Right renal cortex interstitium (tissue), 3 donors: ENCODE results near the gene BRIP1. TPM values are rescaled to one million over a fixed set of nuclear protein-coding genes. Genes with fewer than 3 reads are reported as not detected.
"Not testable (repeated sequence)": the region's sequence is repeated elsewhere in the genome, so short reads cannot be mapped to it uniquely, and the experiment has no call there.

Source experiments
- DNase-seq, 3 donors: peaks; one replicate each; pipeline ENCODE4 v3.0.0-alpha.2; 2013; ENCODE audit warnings: low read depth in 3 of 3, low spot score in 2 of 3
- polyA plus RNA-seq, 3 donors: library from polyadenylated mRNA; unstranded; fragments of 120-200 nt; gene quantifications; one replicate each; pipeline ENCODE4 v1.2.1, GENCODE V29; 2013; ENCODE audit not compliant: insufficient read length in 3 of 3

The BRIP1 gene
- 10 to 100 TPM in 2 of 3 donors, 1 to 10 TPM in 1; 9.4 to 10.4 (median 10.3) TPM for polyA plus RNA-seq

DNA sequence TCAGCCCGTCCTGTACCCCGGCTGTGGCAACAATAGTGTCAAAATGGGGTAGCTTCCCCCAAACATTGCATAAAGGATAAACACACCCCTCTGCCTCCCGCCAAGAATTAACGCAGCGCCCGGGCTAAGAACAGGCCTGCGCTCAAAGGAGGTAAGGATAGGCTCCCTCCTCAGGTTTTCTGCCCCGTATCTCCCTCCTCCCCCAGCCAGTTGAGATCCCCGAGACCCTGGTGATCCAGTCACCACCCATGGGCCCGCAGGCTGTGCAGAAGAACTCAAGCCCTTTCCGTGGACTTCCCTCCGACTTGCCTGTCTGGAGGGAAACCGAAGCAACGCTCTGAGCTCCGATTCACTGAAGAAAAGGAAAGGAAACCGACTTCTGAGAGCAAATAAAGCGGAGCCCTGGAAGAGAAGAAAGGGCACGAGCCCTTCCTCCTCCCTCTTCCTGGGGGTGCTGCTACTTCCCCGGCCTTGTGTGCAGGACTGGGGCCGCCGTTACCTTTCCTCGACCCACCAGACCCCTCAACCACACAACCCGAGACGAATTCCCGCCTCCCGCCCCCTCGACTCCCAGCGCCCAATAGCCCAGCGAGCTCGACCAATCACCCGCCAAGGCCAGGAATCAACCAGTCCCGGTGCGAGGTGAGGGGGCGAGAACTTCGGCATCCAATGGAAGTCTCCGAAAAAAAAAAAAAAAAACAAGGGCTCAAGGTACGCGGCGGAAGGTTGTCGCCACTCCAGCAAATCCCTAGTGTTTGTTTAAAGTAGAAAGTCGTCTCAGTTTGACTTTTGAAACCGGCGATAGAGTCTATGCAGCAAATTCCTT, at the start of gene BRIP1:
Gene BRIP1, minus strand, starts transcription at position 554 of the 826 bp plus-strand sequence. CDS start 1,989 bp downstream, outside the sequence.
- peak; percentile 83 to 91 (median 87) for DNase-seq

DNA sequence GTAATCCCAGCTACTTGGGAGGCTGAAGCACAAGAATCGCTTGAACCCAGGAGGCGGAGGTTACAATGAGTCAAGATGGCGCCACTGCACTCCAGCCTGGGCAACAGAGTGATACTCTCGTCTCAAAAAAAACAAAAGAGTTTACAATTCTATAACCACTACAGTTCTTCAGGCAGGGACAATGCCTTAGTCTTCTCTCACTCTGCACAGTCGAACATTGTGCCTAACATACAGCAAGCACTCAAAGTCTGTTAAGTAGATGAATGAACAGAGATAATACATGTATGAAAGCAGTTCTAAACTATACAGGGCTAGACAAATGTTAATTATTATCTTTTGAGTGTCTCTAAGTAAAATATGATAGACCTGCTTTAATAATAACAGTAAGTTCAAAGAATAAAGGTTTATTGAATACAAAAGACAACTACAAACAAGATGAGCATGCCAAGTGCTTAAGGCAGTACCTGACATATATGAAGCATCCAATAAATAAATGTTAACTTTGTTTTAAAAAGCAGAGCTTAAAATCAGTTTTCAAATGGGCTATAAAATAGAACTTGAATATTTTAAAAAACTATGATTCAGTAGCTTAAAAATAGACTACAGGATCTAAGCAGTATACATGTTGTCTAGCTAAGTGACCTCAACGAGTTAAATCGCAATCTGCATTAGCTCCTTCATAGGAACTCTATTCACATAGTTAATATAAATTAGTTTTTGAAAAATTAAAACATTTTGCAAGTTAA, 45.1 kb upstream of the BRIP1 start:
- DNase-seq: no peak

DNA sequence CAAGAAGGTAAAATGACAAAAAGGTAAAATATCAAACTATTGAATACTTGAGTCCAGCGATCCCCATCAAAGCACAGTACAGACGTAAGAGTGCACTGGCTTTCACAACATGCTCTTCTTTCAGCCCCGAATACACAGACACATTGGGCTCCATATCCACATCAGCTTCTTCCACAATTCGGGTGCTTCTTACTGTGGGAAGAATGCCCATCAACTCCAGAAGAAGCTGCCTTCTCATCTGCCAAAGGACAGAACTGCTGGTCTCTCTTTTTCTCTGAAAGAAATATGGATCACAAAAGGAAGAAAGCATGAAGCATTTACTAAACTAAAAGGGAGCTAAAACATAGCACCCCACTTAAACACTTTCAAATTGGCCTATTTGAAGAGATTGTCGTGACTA, 44.0 kb upstream of the BRIP1 start:
- no peak for DNase-seq

DNA sequence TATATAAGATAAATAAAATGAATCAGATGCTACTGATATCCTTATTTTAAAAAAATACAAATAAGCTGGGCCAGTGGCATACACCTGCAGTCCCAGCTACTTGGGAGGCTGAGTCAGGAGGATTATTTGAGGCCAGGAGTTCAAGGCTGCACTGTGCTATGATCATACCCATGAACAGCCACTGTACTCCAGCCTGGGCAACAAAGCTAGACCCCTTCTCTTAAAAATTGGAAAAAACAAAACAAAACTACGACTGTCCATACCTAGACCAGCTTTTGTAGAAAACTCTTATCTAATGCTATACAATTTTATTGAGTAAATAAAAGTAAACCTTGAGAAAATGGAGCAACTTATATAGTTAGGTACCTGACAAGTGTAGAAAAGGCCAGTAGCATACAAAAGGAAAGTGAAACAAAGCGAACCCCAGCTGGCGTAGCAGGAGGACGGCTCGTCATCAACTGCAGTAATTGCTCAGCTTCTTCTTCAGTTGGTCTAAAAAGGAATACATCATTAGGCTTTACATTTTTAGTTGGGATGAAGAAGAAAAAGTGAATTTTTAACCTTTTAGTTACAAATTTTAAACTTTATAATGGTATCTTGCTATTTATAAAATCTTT, 40.9 kb upstream of the BRIP1 start:
- DNase-seq: no peak

DNA sequence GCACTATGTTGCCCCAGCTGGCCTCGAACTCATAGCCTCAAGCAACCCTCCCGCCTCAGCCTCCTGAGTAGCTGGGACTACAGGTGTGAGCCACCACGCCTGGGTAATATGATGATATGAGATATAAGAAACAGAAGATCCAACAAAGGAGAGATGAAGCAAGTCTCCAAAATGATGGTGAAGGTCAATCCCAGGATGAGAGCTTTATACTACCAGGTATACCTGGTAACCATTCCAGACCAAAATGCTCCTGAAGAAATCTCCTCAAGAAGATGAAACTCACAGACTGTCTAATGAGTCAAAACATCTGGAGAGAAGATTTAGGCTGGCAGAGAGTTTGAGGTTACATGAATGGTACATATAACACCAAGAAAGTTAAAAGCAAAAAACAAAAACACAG, 39.9 kb upstream of the BRIP1 start:
- no peak for DNase-seq

DNA sequence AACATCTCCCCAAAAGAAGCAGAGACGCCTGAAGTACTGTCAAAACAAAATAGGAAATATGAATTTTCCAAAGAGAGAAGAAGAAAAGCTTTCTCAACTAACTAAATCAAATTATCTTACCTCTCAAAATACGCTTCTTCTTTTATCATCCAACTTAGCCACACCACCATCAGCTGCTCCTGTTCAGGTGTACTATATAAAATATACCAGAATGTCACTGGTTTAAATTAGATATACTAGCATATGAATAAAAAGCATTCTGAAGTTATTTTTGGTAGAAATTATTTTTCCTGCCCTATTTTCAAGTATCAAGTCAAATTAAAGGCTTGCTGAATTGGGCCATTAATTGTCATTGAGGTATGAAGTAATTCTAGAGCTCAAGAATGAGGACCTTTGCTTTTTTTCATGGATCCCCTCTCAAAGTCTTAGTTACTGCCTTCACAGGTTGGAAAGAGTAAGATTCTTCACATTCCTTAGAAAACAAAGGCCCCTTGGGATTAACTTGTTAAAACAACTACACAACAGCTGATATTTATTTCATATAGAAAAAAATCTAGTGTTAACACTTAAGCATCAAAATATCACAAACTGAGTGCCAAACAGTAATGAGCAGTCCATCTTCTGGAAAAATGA, 34.3 kb upstream of the BRIP1 start:
- DNase-seq: no peak

DNA sequence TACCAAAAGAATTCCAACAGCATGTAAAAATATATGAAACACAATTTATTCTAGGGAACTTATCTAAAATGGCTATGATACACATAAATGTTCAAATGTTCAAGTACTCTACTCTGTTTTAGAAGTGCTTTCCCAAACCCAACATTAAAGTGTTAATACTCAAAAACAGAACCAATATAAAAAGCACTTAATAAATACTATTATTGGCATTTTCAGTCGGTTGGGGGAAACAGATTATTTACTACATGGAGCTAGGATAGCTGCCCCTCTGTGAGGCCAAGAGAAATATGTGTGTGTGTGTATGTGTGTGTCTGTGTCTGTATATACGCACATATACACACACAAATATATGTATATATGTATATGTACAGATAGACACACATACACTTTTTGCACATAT, 32.1 kb upstream of the BRIP1 start:
- no peak for DNase-seq

DNA sequence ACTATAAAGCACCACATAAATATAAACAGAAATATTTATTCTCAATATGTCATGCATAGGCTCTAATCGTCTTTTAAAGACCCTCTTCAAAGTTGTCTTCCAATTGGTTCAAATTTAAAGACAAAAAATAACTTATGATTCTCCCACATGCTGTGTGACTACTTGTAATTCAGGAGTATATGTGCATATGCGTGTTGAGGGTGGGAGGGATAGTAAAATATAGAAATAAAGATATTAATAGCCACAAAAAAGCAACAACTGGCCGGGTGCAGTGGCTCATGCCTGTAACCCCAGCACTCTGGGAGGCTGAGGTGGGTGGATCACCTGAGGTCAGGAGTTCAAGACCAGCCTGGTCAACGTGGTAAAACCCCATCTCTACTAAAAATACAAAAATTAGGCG, 31.0 kb upstream of the BRIP1 start:
- not testable (repeated sequence) for DNase-seq

DNA sequence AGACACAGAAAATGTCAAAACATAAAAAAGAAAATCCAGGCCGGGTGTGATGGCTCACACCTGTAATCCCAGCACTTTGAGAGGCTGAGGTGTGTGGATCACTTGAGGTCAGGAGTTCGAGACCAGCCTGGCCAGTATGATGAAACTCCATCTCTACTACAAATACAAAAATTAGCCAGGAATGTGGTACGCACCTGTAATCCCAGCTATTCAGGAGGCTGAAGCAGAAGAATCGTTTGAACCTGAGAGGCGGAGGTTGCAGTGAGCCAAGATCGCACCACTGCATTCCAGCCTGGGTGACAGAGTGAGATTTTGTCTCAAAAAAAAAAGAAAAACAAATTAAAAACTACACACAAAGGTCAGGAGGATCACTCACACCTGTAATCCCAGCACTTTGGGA, 24.4 kb upstream of the BRIP1 start:
- not testable (repeated sequence) for DNase-seq

DNA sequence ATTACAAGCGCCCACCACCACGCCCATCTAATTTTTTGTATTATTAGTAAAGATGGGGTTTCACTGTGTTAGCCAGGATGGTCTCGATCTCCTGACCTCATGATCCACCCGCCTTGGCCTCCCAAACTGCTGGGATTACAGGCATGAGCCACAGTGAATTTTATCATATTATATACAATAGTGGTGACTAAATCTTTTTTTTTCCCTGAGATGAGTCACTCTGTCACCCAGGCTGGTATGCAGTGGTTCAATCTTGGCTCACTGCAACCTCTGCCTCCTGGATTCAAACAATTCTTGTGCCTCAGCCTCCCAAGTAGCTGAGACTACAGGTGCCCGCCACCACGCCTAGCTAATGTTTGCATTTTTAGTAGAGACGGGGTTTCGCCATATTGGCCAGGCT, 22.5 kb upstream of the BRIP1 start:
- not testable (repeated sequence) for DNase-seq

DNA sequence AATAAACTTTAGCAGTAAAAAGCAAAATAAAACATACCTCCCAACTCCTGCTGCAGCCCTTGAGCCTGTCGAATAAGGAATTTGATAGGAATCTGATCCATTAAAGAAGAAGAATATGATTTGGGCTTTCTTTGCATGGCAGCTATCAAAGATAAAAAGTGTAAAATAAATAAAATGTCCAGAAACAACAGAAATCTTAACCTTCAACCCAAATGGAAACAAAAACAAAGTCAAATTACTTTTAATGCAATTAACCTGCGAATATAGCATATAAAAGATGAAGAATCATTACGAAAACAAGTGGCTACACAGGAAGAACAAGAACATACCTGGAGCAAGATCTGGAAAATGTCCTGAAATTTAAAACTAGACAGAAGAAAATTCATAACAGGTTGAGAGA, 21.5 kb upstream of the BRIP1 start:
- no peak for DNase-seq

DNA sequence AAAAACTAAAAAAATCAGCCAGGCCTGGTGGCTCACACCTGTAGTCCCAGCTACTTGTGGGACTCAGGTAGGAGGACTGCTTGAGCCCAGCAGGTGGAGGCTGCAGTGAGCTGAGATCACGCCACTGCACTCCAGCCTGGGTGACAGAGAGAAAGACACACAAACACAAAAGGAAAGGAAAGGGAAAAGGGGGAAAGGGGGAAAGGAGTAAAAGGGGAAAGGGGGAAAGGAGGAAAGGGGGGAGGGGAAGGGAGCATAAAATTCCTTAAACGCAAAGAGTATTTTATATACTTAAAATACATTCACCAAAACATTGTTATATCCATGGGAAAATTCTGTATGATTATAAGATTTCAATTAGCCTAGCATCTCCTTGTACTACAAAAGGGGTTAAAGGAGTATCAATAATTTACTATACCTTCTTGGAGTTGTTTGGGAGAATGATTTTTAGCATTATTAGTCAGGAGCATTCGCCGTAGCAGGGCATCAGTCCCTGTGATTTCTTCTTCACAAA, 17.3 kb upstream of the BRIP1 start:
- no peak for DNase-seq

DNA sequence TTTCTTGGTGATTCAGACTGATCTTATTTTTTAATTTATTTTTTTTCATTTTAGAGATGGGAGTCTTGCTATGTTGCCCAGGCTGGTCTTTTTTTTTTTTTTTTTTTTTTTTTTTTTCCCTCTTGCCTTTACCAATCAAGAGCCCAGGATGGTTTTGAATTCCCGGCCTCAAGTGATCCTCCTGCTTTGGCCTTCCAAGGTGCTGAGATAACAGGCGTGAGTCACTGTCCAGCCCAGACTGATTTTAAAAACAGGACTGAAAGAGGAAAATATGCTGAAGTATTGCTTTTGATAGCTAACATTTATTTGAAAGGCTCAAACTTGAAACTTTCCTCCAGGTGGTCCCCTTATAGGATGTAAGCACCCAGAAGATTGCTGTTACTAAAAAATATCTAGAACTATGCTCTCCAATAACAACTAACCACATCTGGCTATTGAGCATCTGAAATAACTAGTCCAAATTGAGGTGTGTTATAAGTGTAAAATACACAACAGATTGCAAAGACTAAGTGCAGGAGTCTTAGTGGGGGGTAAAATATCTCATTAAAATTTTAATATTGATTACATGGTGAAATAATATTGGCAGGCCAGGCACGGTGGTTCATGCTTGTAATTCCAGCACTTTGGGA, 15.8 kb upstream of the BRIP1 start:
- no peak for DNase-seq

DNA sequence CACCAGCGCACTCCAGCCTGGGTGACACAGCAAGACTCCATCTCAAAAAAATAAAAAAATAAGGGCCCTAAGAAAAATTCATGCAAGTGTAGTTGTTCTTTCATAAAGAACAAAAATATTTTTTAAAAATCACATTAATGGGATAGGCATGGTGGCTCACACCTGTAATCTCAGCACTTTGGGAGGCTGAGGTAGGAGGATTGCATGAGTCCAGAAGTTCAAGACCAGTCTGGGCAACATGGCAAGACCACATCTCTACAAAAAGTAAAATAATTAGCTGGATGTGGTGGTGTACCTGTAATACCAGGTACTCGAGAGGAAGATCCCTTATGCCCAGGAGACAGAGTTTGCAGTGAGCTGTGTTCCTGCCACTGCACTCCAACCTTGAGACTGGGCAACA, 15.2 kb upstream of the BRIP1 start:
- no peak for DNase-seq

DNA sequence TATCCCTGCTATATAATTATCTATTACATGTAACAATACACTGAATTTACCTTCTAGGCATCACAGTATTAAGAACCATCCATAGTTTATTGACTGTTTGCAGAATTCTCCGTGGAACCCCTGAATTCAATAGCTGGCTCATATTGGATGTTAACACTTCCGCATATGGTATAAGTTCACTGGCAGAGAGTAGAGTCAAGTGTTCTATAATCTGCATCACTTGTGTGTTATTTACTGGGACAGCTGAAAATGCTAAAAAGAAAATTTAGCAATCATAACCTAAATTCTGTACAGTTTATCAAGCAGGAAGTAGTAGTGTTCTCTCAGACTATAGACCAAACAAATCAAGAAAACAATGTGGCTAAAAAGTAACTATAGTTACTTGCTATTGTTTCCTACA, 14.5 kb upstream of the BRIP1 start:
- DNase-seq: no peak

DNA sequence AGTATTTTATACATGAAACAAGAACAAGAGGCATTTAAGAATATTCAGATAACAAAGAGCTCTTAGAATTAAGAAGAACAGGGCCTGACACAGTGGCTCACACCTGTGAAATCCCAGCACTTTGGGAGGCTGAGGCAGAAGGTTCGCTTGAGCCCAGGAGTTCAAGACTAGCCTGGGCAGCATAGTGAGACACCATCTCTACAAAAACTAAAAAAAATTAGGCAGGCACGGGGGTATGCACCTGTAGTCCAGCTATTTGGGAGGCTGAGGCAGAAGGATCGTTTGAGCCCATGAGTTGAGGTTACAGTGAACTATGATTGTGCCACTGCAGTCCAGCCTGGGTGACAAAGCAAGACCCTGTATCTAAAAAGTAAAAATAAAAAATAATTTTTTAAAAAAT, 12.5 kb upstream of the BRIP1 start:
- no peak for DNase-seq

DNA sequence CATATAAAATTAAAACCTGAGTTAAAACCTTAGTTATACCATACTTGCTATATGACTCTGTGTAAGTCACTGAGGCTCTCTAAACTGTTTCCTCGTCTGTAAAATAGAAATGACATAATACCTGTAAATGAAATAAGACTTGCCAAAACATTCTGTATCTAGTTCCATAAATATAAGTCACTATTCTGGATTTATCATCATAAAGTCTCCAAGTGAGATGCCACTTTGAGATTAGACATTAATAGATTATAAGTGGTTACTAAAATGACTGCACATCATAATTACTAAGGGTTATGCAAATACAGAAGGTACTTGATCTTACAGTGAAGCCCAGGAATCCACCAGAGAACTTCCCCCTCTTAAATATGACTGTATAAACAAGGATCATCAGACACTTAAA, 12.0 kb upstream of the BRIP1 start:
- no peak for DNase-seq

DNA sequence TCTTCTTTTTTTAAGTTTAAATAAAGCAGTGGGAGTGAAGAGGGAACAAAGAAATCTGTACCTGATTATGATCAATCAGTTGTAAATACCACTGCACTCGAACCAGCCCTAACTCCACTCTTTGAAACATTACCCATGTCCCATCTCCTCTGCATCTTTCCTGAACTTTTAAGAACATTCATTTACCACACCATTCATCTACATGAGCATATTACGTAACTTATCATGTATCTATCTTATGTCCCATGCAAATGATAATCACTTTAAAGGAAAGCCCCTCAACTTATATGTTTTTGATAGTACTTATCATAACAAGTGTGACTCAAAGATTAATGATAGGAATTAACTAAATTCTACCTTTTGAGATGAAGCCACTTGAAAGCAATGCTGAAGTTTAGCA, 10.7 kb upstream of the BRIP1 start:
- no peak for DNase-seq

DNA sequence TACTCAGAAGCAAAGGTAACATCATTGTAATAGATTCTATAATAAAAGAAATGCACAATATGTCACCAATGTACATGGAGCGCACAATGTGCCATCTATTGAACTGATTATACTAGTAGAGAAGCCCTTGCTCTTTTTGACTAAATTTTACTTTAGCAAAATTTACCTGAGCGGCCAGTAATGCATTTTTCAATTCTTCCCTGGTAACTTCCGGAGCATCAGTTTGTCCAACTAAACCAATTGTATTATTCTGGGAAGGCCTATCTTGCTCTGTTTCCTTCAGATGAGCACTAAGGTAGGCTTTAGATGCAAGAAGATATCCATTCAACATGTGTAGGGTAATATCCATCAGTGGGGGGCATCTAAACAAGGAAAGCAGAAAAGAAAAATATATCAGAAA, 8.8 kb upstream of the BRIP1 start:
- no peak for DNase-seq

DNA sequence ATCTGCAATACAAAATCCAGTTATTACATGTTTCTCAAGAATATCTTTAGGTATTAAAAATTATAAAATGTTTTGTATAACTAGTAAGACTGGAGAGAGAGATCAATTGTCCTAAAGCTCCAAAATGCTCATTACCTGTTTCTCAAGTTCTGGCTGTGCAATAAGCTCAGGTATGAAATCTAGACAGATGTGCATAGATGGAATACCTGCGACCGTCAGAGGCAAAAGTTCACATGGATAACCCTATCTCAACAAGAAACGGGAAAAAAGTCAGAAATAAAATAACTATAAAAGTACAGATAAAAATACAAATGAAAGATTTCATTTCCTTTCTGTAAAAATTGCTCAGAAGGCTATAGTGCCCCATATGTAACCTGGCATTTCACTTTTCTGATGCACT, 5.8 kb upstream of the BRIP1 start:
- no peak for DNase-seq
